Inflammatory macrophage treated with lipopolysaccharide for 4 hours (primary cell): ENCODE data around the gene ABLIM1.
"Not testable (repeated sequence)": the region's sequence is repeated elsewhere in the genome, so short reads cannot be mapped to it uniquely, and the experiment has no call there.

ENCODE experiments used
- DNase-seq: peaks from one replicate; pipeline ENCODE4 v3.0.0-alpha.2; 2020

The ABLIM1 gene

GRCh38 chr10:114658175-114658574, at the start of gene ABLIM1:
ABLIM1 (minus strand) TSS chr10:114658275; CDS start chr10:114658200, 75 bp downstream.
- DNase-seq = no peak

DNA sequence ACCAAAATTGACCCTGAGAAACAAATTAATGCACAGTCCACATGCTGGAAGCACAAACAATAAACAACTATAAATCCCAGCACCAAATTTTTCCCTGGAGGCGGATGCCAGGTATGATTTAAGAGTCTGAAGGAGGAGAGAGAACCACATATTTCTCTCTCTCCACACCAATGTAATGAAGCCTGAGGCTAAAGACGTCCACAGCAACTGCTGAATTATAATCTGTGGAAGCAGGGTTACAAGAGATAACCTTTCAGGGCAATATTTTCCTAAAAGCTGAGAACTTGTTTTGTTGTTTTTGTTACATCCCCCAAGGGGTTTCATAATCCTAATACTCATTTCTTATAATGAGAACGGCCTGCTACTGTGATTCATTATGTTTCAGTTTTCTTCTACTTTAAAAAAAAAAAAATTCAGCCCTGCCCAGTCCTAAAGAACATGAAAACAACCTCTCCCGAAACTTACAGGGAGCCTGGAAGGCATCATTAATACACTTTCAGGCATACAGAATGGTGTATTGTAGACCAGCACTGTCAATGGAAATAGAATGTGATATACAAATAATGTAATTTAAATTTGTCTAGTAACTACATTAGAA, 48.5 kb upstream of the ABLIM1 start:
- no peak for DNase-seq

GRCh38 chr10:114704679-114705078, 46.6 kb upstream of the ABLIM1 start:
- no peak for DNase-seq

DNA sequence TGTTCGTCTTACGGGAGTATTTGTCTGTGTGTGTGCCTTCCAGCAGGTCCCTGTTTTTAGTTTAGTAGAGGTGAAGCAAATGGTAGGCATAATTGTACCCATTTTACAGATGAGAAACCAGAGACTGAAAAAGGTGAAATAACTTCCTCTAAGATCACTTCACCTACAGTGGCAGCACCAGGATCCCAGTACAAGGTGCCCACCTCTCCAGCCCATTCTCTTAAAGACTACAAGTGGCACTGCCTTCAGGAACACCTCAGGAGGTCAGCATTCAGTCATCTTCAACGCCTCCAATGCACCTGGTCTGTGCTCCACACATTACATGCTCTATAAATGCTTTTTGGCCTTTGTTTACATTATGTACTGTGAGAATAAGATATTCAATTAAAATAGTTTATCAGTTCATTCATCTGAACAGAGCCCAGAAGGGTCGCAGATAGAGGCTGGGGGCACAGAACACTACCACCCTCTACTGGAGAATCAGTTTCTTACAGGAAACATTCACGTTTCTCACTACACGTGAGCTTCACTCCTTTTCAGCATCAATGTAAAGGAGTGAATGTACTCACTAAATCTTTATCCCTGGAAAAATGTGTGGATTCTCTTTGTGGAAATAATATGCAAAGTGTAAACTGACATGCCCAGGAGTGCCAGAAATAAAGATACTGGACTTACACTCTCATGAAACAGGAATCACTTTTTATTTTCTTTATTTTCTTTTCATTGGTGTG, 45.5 kb upstream of the ABLIM1 start:
- no peak for DNase-seq

- no peak for DNase-seq
Measured at GRCh38 chr10:114698271-114699061, 40.4 kb upstream of the ABLIM1 start.

DNA sequence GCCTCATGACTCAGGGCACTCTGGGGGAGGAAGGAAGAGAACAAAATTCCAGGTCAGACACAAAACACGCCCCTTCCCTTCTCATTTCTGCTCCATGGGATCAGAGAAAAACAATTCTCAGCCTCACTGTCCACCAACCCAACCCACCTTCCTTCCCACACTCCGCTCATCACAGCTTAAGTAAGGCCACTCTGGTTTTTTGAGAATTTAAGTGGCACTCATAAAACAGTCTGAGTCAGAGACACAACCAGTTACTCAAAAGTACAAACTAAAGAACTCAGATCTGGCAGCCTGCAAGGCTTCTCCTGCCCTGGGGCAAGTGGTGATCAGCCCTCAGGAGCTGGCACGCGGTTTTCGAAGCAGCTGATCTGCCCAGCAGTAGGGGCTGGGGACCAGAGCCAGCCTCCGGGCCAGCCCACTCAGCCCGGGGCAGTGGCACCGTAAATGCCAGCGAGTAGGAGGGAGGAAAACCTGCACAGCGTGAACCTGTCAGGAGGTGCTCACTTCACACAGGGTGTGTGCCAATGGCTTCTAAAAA, 39.1 kb upstream of the ABLIM1 start:
- DNase-seq = no peak

GRCh38 chr10:114696301-114696700, 38.2 kb upstream of the ABLIM1 start:
- DNase-seq = not testable (repeated sequence)

DNA sequence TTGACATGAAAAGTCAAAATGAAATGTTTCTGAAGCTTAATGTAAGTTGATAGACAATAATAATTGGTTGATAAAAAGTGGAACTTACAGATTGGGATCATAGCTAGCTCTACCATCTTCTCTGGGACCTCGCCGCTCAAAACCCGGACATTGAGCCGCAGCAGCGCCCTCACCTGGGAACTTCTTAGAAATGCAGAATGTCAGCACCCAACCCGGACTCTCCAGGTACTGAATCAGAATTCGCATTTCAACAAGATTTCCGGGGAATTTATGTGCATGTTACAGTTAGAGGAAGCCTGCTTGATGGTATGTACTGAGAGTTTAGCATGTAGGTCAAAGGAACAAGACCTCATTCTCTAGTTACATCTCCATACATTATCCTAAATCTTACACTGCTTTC, 36.7 kb upstream of the ABLIM1 start:
- peak; percentile 22 for DNase-seq

GRCh38 chr10:114694062-114694461, 36.0 kb upstream of the ABLIM1 start:
- DNase-seq = no peak

GRCh38 chr10:114691442-114691941, 33.4 kb upstream of the ABLIM1 start:
- DNase-seq = peak; percentile 81

DNA sequence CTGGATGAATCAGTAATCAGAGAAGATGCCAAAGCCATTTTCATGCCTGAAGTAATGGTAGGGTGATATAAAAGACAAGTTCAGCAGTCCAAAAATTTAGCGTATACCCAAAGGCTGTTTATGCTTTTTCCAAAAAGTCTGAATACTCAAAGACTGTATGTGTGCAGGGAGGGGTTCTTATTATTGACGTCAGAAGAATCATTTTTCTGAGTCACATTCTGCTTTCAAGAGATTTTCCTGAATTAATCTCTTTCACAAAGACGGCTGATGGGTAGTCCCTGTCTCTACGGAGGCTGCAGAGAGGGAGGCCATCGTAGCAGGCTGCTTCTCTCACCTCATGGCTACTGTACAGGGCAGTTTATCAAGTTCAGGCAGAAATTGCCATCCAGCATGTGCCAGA, 30.7 kb upstream of the ABLIM1 start:
- no peak for DNase-seq

- no peak for DNase-seq
Measured at GRCh38 chr10:114687459-114687858, 29.4 kb upstream of the ABLIM1 start.

DNA sequence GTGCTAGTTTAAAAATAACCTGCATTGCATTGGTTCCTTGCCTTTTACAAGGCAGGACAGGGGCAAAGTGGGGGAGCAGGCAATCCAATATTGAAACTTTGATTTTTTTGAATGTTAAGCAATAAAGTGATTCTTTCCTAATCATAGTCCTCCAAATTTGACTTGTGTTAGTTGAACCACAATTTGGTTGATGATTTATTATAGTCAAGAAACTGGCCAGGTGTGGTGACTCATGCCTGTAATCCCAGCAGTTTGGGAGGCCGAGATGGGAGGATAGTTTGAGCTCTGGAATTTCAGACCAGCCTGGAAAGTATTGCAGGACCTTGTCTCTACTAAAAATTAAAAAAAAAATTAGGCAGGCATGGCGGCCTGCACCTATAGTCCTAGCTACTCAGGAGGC, 27.9 kb upstream of the ABLIM1 start:
- no peak for DNase-seq

GRCh38 chr10:114685456-114685855, 27.4 kb upstream of the ABLIM1 start:
- DNase-seq = no peak

GRCh38 chr10:114684822-114685209, 26.7 kb upstream of the ABLIM1 start:
- no peak for DNase-seq

- no peak for DNase-seq
Measured at GRCh38 chr10:114684084-114684821, 26.2 kb upstream of the ABLIM1 start.

GRCh38 chr10:114683593-114683992, 25.5 kb upstream of the ABLIM1 start:
- DNase-seq = no peak

DNA sequence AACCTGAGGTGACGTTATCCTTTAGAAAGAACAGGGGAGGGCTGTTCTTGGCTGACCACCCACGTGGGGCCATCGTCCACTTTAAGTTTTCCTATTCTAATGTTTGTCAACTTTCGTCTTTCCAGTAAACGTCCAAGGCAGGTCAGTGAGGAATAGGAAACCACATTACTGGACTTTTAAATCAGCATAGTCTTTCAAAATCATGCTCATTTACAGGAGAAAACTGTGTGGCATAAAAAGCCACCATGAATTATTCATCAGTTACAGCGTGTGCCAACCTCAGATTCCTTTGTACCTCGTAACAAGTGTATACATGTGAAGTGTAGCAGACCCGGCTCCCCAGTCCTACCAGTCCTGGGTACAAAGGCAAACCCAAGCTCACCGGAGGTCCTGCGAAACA, 25.1 kb upstream of the ABLIM1 start:
- DNase-seq = no peak

DNA sequence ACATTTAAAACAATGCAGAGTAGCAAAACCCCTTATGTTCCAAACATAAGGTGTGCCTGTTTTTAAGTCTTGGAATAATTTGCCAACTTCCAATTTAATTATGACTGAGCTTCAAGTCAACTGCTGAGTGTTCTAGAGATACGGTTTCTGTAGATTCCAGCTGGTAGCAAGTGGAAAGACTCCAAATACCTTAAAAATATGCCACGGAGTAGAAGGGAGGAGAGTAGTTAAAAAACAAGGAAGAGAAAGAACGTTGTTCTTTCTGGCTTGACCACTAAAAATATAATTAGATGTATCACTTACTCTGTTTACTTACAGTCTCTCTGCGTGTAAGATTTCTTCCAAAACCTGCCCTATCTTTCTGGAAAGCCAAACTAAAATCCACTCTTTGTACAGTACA, 24.5 kb upstream of the ABLIM1 start:
- no peak for DNase-seq

DNA sequence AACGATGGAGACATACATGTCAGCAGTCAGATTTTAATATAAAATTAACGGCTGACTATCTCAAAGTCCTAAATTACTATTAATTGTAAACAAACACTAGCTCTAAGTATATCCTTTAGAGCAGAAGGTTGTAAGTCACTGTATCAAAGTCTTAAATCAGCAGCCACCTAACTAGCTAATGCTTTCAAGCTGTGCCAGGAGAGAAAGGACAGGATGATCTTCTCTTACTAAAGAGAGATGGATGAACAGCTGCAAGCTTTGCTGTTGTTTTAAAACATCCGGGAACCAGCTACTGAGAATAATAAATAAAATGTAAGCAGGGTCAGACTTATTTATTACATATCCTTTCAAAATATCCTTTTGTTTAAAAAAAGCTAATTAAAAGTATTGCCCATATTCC, 24.0 kb upstream of the ABLIM1 start:
- no peak for DNase-seq

- no peak for DNase-seq
Measured at GRCh38 chr10:114681542-114681941, 23.5 kb upstream of the ABLIM1 start.

- DNase-seq = no peak
Measured at GRCh38 chr10:114680543-114681117, 22.6 kb upstream of the ABLIM1 start.
